Measurements from ENCODE around the gene WDR26. TPM values are rescaled to one million over a fixed set of nuclear protein-coding genes. Genes with fewer than 3 reads are reported as not detected.

Gene WDR26
- total and polyA plus RNA-seq, 9 of the 15 experiments (the other 6 are each of a cell fraction or from before 2014, with no cell fraction given): 11.5 to 66.0 (median 39.8) TPM

GRCh38 chr1:224434691-224435317 is at the start of gene WDR26 (continued):
- TF ChIP-seq ZNF395 (CRISPR knock-in tag; IDR thresholded peaks at IDR 0.05) (peak; percentile 46; the same call in 1 of the 2 replicates), ZBTB2 (IDR thresholded peaks at IDR 0.05) (peak; percentile 67; the same call in 1 of the 2 replicates), NFIC (IDR thresholded peaks at IDR 0.05) (peak; percentile 51; the same call in 1 of the 2 replicates), TAF7 (tag; IDR thresholded peaks at IDR 0.05) (peak; percentile 73), U2AF2 (optimal IDR thresholded peaks at IDR 0.05; ENCODE audit: low read depth, low read length) (no peak), REST (IDR thresholded peaks at IDR 0.05; ENCODE audit: borderline replicate concordance) (no peak), REST (CRISPR knock-in tag; IDR thresholded peaks at IDR 0.05; ENCODE audit: low read depth) (0 out of 2 replicates have a peak, but pooled peaks have one; percentile 59), TFE3 (CRISPR knock-in tag; IDR thresholded peaks at IDR 0.05) (no peak), FIP1L1 (IDR thresholded peaks at IDR 0.05; ENCODE audit: low read depth, low read length, poor library complexity, severe bottlenecking) (peak; percentile 37), POLR3A (IDR thresholded peaks at IDR 0.05; ENCODE audit: borderline replicate concordance, extremely low read depth, insufficient read depth, insufficient read length) (no peak), RBBP5 (IDR thresholded peaks at IDR 0.05; ENCODE audit: borderline replicate concordance, insufficient read depth, low read length, poor library complexity, severe bottlenecking) (peak; percentile 95), ZNF121 (CRISPR knock-in tag; conservative IDR thresholded peaks at IDR 0.05) (no peak), FOXM1 (IDR thresholded peaks at IDR 0.05; ENCODE audit: low read depth) (no peak), FOXM1 (CRISPR knock-in tag; IDR thresholded peaks at IDR 0.05; ENCODE audit: low read depth) (peak; percentile 95)

Data from K562 (cell line).